NB4 (cell line): ENCODE measurements around the gene ARSI.

Source experiments
- DNase-seq: peaks from one replicate; pipeline ENCODE4 v3.0.0; 2010; ENCODE audit warnings: low read depth
- H3K4me3 ChIP-seq: one replicate; pipeline ENCODE4 v1.5.1; 2011; ENCODE audit warnings: mild to moderate bottlenecking, low read depth, low read length, moderate library complexity
- CTCF ChIP-seq: IDR thresholded peaks from one replicate; pipeline ENCODE4 v1.5.1; 2012; ENCODE audit warnings: low read depth, low read length
- MAX ChIP-seq: IDR thresholded peaks from 2 replicates; pipeline ENCODE4 v1.6.1; 2011; ENCODE audit warnings: low read depth, low read length
- MYC ChIP-seq: IDR thresholded peaks from 2 replicates; pipeline ENCODE4 v1.6.1; 2011; ENCODE audit warnings: low read depth, low read length
- POLR2A ChIP-seq: IDR thresholded peaks from 2 replicates; pipeline ENCODE4 v1.6.1; 2011; ENCODE audit warnings: mild to moderate bottlenecking; ENCODE audit not compliant: insufficient read length; ENCODE audit errors: extremely low read depth

The ARSI gene

GRCh38 chr5:150281987-150282386, 20.7 kb downstream of the ARSI start:
- no peak for DNase-seq
- no peak for TF ChIP-seq MYC
- TF ChIP-seq POLR2A, result no peak
- no peak for TF ChIP-seq MAX
- no peak for TF ChIP-seq CTCF
- H3K4me3 ChIP-seq, result no peak overlapping the region

GRCh38 chr5:150279330-150280020, 23.2 kb downstream of the ARSI start:
- H3K4me3 ChIP-seq, result no peak overlapping the region
- TF ChIP-seq MAX (no peak), MYC (no peak)
- DNase-seq, result no peak

GRCh38 chr5:150278916-150279315, 23.8 kb downstream of the ARSI start:
- DNase-seq, result no peak
- no peak overlapping the region for H3K4me3 ChIP-seq
- TF ChIP-seq MAX, result no peak

- TF ChIP-seq MYC (no peak), POLR2A (no peak), MAX (no peak), CTCF (no peak)
- no peak overlapping the region for H3K4me3 ChIP-seq
- DNase-seq, result no peak
Observed at GRCh38 chr5:150278046-150278730, 24.5 kb downstream of the ARSI start.

GRCh38 chr5:150277043-150277442, 25.7 kb downstream of the ARSI start:
- TF ChIP-seq CTCF, result no peak
- no peak for TF ChIP-seq MYC
- no peak for TF ChIP-seq MAX
- TF ChIP-seq POLR2A, result no peak
- DNase-seq, result no peak
- no peak overlapping the region for H3K4me3 ChIP-seq

GRCh38 chr5:150274811-150275210, 27.9 kb downstream of the ARSI start:
- no peak for DNase-seq
- no peak overlapping the region for H3K4me3 ChIP-seq
- TF ChIP-seq POLR2A (no peak), MYC (no peak), MAX (no peak), CTCF (no peak)

GRCh38 chr5:150272531-150272930, 30.2 kb downstream of the ARSI start:
- DNase-seq, result peak; percentile 68
- TF ChIP-seq MYC, result no peak
- TF ChIP-seq POLR2A, result no peak
- TF ChIP-seq CTCF, result peak; percentile 70
- no peak for TF ChIP-seq MAX
- no peak overlapping the region for H3K4me3 ChIP-seq
